Measurements from ENCODE around the gene DPP9.
"Not testable (repeated sequence)": the region's sequence is repeated elsewhere in the genome, so short reads cannot be mapped to it uniquely, and the experiment has no call there.

DPP9 gene

DNA sequence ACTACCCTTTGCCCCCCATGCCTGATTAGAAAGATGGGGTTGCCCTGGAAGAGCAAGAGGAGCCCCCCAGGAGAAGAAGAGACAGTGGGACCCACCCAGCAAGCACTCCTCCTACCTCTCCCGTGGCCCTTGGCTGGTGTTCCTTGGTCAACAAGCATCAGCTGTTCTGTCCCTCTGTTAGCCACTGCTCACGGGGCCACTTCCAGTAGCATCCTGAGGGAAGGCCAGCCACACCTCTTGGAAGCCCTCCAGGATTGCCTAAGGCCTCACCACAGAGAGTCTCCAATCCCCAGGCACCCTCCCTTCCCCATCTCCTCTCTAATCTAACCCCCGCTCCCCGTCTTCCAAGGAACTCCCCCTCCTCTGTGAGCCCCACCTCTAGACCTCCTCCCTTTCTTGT, 15.1 kb upstream of the DPP9 start:
- no peak for DNase-seq

DNA sequence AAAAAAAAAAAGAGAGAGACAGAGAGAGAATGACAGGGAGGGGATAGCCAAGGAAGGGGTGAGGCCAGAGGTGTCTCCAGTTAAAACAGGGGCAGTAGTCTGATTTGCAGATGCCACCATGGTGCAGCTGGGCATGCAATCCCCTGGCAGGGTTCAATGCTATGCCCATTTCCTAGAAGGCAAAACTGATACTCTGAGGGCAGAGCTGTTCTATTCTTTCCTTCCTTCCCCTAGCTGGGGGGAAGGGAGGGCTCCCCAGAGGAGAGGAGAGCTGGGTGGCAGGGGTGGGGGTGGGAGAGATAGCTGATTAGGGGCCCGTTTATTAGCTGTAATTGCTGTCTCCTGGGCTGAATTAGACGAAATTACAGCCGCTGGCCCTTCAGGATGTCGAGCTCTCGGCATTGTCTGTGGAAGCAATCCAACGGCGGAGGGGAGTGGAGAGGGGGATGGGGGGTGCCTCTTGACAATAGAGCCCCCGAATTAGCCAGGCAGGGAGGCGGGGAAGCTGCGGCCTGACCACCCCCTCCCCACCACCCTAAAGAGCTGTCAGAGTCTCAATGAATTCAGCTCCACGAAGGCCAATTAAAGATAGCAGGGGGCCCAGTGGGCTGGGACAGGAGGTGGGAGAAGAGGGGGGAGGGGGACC, 14.4 kb upstream of the DPP9 start:
- DNase-seq = no peak

DNA sequence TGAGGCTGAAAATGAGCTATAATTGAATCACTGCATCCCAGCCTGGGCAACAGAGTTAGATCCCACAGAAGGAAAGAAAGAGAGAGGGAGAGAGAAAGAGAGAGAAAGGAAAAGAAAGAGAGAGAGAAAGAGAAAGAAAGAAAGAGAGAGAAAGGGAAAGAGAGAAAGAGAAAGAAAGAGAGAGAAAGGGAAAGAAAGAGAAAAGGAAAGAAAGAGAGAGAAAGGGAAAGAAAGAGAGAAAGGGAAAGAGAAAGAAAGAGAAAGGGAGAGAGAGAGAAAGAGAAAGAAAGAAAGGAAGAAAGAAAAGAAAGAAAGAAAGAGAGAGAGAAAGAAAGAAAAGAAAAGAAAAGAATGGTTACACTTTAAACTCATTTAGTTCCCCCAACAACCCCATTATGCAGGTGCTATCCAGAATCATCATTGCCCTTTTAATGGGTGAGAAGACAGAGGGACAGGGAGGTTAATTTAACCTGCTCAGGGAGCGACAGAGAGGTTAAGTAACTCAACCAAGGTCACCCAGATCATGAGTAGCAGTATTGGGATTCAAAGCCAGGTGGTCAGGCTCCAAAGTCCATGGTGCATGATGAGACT, 10.2 kb upstream of the DPP9 start:
- DNase-seq = no peak

DNA sequence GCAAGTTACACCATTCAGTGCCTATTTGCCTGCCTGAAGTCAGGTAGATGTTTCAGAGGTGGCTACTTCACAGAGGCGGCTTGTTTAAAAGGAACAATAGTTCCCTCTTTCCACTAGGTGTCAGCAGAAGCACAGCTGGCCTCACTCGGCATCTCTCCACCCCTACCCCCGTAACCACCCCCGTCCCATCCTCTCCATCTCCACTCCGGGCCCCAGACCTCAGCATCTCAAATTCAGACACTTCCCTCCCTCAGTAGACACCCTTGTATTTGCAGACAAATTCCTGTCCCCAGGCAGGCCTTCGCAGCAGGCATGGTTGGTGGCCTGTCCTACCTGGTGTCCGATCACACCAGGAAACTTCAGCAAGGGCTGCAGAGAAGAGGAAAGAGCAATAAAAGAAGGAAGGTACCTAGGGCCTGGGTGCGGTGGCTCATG, 9.1 kb upstream of the DPP9 start:
- peak; percentile 73 for DNase-seq

DNA sequence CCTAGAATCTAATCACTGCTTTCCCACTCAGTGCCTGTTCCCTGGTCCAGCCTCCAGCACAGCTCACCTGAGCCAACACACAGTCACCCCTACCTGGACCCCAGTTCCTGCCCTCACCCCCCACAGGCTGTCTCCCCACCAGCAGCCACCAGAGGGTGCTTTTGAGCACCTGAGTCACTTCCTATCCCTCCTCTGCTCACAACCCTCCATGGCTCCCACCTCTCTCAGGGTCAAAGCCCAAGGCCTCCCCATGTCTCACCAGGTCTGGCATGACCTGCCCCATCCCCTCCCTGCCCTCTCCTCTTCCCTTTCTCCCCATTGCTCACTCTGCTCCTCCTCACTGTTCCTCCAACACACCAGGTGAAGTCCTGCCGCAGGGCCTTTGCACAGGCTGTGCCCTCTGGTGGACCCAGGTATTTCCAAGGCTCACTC, 7.1 kb upstream of the DPP9 start:
- DNase-seq = peak; percentile 56

DNA sequence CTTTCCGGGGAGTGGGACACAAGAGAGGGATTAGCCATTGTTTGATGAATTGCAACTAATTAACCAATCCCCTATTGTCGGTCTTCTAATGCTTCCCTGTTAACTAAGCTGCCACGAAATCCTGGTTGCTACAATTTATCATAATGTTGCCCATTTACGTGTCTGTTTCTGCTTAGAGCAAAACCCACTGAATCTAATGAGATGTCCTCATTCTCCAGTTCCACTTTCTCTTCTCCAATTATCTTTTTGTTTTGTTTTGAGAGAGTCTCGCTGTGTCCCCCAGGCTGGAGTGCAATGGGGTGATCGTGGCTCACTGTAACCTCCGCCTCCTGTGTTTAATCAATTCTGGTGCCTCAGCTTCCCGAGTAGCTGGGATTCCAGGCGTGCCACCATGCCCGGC, 5.2 kb upstream of the DPP9 start:
- no peak for DNase-seq

DNA sequence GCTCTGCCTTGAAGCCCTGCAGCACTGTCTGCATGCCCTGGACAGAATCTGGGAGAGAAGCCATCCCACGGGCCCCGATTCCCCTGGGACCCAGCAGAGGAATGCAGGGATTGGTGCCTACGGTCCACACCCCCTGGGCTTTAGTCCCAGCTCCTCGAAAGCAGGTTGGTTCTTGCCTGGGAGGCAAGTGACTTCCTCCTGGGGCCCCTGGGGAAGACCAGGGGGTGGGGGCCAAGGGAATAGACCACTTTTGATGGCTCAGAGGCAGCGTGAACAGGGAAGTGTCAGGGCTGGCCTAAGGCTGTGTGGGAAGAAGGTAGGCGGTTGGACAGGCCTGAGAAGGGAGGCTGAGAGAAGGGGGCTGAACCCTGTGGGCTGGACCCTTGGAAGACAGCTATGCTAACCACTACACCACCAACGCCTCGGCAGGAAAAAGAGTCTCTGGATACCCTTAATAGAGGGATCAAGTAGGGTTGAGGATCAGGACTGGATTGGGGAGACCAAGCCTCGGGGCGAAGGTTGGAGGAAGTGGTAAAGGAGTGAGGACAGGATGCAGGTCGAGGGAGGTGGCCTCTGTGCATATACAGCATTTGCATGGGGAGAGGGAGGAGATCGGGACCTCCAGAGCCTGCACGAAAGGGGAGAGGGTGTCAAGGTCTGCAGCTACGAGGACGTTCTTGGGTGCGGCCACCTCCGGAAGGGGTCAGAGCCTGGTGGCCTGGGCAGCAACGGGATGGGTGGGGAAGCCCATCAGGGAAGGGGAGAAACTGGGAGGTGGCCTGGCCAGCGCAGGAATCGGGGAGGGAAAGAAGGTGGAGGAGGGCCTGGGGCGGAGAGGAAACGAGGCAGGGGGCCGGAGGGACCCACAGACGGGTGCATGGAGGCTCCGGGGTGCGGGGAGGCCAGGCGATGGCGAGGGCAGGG, 709 bp downstream of the DPP9 start:
- DNase-seq = peak; percentile 29

DNA sequence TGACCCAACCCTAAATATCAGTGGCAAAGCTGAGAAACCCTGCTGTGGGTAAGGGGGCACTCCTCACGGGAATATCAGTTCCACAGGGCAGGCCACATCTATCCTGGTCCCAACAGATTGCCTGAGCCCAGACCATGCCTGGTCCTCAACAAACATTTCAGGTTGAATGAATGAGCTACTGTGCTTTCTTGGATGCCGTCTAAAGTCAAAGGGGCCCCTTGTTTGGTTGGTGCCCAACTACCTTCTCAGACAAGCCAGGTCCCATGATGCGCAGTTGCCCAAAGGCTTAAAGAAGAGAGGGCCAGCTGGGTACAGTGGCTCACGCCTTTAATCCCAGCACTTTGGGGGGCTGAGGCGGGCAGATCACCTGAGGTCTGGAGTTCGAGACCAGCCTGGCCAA, 2.4 kb downstream of the DPP9 start:
- no peak for DNase-seq

DNA sequence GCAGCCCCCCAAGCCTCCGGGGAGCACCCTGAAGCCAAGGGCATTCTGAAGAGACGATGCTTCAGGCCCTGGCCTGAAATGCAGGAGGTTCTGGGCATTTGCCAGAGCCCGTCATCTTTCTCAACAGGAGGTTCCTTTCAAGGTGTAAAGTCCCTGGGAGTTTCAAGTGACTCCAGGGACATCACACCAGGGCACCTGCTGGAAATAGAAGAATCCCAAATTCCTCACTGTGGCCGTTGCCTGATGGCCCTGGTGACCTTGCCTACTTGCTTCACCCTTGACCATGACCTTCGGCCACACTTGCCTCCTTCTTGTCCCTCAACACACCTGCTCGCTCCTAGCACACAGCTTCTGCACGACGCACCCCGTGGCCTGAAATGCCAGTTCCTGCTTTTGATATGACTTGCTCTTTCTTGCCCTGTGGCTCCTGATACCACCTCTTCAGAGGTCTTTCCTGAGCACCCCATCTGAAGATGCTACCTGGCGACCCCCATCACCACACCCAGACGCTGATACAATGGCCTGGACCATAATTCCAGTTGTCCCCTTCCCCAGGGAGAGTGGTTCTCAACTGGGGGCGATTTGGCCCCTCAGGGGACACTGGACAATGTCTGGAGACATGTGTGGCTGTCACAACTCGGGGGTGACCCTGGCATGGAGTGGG, 3.5 kb downstream of the DPP9 start:
- no peak for DNase-seq

DNA sequence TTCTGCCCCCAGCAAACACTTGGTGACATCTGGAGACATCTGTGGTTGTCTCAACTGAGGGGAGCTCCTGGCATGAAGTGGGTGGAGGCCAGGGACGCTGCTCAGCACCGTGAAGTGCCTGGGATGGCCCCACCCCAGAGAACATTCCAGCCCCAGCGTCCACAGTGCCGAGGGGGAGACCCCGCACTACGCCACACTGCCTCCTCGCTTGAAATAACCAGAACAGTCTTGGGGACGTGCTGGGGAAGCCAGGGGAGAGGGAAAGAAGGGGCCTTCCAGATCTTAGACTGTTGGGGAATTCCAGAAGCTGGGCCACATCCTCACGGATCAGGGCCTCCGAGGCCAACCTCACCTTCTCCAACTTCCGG, 4.2 kb downstream of the DPP9 start:
- DNase-seq = no peak

DNA sequence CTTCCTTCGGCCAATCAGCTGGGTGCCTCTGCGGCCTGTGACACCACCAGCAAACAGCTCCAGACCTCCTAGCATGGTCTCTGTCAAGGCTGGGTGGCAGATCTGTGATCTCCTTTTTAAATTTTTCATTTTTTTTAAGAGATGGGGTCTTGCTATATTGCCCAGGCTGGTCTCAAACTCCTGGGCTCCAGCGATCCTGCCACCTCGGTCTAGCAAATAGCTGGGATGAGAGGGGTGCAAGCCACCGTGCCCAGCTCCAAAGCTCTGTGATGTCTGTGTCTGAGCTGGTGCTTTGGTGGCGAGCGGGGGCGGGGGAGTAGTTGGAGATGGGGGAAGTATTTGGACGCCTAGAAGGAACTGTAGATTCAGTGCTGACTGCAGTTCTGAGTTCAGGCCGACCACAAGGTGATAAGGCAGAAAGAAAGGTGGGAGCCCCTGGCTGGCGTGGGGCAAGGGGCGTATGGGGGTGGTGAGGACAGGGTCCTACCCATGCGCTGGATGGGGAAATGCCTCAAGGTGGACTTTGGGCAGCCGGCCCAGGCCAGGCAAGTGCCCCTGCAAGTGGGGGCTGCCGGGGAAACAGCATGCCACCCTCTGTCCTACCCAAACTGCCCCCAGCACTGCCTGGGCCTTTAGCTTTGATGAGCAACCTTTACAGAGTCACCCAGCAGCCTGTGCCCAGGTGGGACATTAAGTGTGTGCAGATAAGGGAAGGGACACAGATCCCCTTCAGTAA, 5.5 kb downstream of the DPP9 start:
- no peak for DNase-seq

DNA sequence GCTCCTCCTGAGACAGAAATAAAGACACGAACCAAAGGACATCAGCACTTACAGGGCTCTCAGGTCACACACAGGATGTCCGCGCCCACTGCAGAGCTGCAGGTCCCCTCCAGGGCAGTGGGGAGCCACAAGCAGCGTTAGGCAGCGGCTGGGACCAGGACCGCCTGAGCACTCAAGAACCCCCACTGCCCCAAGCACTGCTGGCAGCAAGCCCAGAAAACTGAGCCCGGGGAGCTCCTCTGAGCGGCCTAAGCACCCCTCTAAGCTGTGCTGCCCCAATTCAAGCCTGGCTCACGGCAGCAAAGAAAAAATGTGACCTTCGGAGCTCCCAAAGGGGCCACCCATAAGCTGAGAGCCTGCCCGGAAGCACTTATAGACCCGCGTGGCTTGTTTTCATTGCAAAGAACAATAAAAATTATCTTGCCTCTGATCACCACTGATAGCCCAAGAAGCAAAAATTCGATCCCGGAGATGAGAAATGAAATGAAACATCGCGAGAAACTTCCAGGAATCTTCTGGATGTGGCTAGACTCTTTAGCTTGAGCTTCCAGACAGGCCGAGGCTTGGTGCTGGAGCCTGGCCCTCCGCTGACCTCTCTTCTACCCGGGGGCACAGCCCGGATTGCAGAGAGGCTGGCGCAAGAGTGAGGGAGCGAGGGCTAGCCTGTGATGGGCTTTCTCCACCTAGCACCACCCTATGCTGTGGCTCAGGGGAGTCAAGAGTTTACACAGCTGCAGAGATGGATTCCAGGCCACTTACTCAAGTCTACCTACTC, 6.3 kb downstream of the DPP9 start:
- no peak for DNase-seq

DNA sequence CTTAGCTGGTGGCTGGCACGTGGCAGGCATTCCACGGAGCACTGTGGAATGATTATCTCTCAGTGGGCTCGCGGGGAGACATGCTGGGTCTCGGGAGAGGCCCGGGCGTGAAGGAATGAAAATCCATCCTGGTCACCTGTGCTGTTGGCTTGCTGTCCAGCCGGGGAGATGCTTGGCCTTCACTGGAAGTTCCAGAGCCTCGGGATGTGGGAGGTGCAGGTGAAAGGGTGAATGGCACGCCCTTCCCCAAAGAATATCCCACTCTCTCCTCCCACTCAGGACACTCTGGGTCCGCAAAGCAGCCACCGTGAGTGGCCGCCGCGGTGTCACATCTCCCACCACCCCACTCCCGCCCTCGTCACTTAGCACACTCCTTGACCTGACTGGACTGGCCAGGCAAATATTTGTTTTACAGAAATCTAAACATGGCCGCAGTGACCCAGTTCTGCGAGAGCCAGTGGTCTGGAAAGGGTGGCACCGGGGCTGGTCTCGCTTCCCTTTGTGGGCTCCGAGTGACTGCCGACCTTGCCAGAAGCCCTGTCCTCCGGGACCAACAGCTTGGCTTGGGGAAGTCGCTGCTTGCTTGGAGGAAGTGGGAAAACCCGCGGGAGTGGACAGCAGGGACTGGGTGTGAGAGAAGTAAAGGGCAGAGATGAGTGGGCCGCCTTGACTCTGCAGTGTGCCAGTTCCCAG, 8.0 kb downstream of the DPP9 start:
- DNase-seq = no peak

DNA sequence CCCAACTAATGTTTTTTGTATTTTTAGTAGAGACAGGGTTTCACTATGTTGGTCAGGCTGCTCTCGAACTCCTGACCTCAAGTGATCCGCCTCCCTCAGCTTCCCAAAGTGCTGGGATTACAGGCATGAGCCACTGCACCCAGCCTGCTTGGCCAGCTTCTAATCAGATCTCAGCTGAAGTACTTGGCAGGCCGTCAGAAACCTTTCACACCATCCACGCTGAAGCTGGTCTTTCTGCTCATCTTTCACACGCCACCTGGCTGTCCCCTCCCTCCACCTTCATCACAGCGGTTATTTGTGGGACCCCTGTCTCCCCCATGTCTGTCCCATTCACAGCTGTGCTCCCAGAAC, 8.5 kb downstream of the DPP9 start:
- DNase-seq = not testable (repeated sequence)

DNA sequence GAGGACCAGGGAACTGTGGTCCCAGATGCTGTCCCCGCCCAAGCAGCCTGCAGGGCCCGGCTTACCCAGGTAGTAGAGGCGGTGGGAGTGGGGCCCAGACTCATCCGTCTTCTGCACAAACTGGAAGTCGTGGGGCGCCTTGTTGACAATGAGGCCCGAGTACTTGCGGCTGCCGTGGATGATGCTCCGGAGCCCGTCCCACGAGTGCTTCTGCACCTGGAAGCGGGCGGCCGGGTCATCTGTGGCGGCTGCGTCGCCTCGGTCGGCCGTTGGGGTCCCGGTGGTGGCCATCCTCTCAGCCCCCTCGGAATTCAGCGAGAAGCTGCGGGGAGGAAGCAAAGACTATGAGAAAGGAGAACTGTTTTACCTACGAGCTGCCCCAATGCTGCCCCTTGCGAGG, 9.6 kb downstream of the DPP9 start:
- no peak for DNase-seq

DNA sequence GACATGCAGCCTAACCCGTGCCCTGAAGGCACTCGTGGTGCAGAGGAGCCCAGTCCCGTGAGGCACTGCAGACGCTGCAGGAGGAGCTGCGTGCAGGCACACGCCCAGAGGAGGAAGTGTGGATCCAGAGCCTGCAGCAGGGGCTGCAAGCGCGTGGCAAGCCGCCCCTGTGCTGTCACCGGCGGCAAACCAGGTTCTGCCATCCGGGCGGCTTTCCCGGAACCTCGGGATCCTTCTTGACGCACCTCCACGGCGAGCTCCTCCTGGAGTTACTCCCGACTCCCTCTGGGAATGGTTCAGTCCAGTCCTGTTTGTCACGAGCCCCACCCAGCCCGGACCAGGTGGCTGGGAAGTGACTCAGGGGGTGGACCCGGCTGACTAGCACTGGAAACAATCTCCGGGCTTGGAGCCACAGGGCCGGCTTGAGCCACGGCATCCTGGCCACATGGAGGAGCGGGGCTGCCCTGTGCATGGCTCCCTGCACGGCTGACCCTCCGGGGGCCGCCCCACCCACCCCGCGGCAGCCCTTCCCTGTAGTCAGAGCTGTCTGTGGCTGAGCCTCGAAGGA, 10.2 kb downstream of the DPP9 start:
- DNase-seq = no peak

DNA sequence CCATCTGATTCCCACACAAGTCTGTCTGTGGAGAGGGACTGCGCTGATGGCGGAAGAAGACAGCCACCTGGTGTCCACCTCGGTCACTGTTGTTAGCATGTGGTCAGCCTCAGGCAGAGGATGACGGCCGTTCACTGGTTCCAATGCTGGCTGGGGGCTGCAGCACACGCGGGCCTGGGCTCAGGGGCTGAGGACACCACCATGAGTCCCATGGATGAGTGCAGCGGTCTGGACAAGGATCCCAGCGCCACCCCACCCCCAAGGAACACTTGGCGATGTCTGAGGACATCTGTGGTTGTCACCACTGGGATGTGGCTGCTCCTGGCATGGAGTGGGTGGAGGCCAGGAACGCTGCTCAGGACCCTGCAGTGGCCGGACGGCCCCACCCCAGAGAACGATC, 10.9 kb downstream of the DPP9 start:
- DNase-seq = no peak

DNA sequence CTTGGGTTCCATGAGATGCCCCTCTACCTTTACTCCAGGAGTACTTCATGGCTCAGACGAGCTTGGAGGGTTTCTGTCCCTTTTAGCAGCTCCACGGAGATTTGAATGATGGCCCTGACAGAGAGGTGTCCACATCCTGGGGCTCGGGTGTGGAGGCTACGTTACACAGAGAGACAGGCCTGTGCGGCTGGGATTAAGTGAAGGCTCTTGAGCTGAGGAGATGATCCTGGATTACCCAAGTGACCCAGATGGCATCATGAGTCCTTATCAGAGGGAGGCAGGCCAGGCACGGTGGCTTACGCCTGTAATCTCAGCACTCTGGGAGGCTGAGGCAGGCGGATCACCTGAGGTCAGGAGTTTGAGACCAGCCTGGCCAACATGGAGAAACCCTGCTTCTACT, 12.4 kb downstream of the DPP9 start:
- no peak for DNase-seq

DNA sequence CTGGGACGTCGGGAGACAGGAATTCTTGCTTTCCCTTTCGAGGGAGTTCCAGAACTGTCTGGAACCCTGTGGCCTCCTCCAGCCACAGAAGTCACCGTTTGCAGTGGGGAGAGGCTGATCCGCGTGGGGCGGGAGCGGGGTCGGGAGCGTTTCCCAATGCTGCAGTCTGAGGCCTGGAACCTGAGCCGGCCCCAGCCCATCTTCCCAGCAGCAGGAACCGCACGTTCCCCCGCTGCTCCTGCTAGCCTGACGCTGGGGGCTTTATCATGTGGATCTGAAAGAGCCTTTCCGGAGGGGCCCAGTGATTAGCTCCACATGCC, 13.4 kb downstream of the DPP9 start:
- no peak for DNase-seq

DNA sequence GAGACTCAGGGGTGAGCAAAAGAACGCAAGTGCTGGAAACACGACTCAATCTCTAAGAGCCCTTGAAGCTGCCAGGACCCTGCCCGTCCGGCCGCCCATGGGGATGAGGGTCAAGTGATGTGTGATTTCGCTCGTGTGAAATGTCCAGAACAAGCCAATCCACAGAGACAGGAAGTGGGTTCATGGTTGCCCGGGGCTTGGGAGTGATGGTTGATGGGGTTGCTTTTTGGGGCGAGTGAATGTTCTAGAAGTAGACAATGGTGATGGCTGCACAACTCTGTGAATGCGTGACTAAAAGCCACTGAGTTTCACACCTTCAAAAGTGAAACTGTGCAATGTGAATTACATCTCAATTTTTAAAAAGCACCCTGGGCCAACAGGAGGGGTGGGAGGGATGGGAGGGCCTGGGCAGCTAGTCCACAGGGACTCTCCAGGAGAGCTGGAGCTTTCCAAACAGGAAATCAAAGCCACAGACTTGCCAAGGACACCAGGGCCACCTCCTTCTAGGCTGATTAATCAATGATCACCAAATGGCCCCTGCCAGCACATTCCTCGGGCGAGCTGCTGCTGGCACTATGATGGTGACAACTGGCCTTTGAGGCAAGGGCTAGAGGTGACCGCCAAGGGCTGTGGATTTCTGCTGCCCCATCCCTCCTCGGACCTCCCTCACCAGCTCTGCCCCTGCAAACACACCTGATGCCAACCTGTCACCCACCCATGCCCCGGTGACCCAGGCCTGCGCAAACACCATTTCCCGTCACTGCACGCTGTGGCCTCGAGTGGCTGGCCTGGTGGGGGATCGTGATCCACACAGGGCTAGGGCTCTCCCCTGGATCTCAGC, 14.0 kb downstream of the DPP9 start:
- no peak for DNase-seq

Measured in RPMI8226 (cell line).